WTC11 (cell line): Measurements from ENCODE around the gene SBF1. TPM values are rescaled to one million over a fixed set of nuclear protein-coding genes. Genes with fewer than 3 reads are reported as not detected.

Experiments used
- ATAC-seq: fragments of 200-7000 bp; cut with Tn5 transposase; 2 replicates; pipeline ENCODE4 v1.10.0; 2021; ENCODE audit warnings: mild to moderate bottlenecking, moderate library complexity
- CTCF ChIA-PET: fragments of 300-600 bp; sonication (Branson Sonifier 250); formaldehyde crosslinking; loops from one replicate; lab custom pipeline; 2021; ENCODE audit warnings: antibody characterized with exemption; lab: Charles Lee
- POLR2A ChIA-PET: fragments of 350-600 bp; sonication (Branson Sonifier 250); formaldehyde crosslinking; loops from one replicate; lab custom pipeline; 2021; ENCODE audit warnings: antibody characterized with exemption; lab: Charles Lee
- DNase-seq: peaks from one replicate; pipeline ENCODE4 v3.0.0; 2021; ENCODE audit warnings: low spot score
- H3K27ac Mint-ChIP-seq: 2 replicates; pipeline ENCODE4 v1.8.0; 2021; ENCODE audit warnings: mixed read lengths
- H3K27me3 Mint-ChIP-seq: 2 replicates; pipeline ENCODE4 v1.8.0; 2021; ENCODE audit warnings: low read depth, mild to moderate bottlenecking, moderate library complexity, mixed read lengths
- H3K36me3 Mint-ChIP-seq: 2 replicates; pipeline ENCODE4 v1.8.0; 2021; ENCODE audit warnings: mixed read lengths
- H3K4me1 Mint-ChIP-seq: 2 replicates; pipeline ENCODE4 v1.8.0; 2022; ENCODE audit warnings: mixed read lengths
- H3K4me3 Mint-ChIP-seq: 2 replicates; pipeline ENCODE4 v1.8.0; 2021; ENCODE audit warnings: mild to moderate bottlenecking, moderate library complexity, mixed read lengths
- H3K9me3 Mint-ChIP-seq: 2 replicates; pipeline ENCODE4 v1.8.0; 2021; ENCODE audit warnings: mixed read lengths
- ATF3 ChIP-seq: sonication (generic); formaldehyde crosslinking; conservative IDR thresholded peaks from 2 replicates; pipeline ENCODE4 v1.8.1; 2022; ENCODE audit warnings: mild to moderate bottlenecking, missing genetic modification reagents
- CBFB ChIP-seq: sonication (generic); formaldehyde crosslinking; IDR thresholded peaks from 2 replicates; pipeline ENCODE4 v1.8.1; 2022; ENCODE audit warnings: mild to moderate bottlenecking, low read depth, missing genetic modification reagents
- CDX4 ChIP-seq: fragments of 250-450 bp; sonication (Bioruptor Pico); IDR thresholded peaks from 2 replicates; pipeline ENCODE4 v1.9.0; 2021; ENCODE audit warnings: moderate library complexity, mild to moderate bottlenecking, inconsistent platforms, borderline replicate concordance
- FOXP1 ChIP-seq: sonication (generic); formaldehyde crosslinking; IDR thresholded peaks from 2 replicates; pipeline ENCODE4 v1.8.0; 2022; ENCODE audit warnings: missing genetic modification reagents, mild to moderate bottlenecking, moderate library complexity, borderline replicate concordance
- HMGA2 ChIP-seq: fragments of 250-450 bp; sonication (Bioruptor Pico); IDR thresholded peaks from 2 replicates; pipeline ENCODE4 v1.4.0; 2021; ENCODE audit warnings: mild to moderate bottlenecking, moderate library complexity
- IRF1 ChIP-seq: sonication (generic); formaldehyde crosslinking; IDR thresholded peaks from 2 replicates; pipeline ENCODE4 v1.8.0; 2023; ENCODE audit warnings: missing genetic modification reagents
- MLX ChIP-seq: sonication (generic); formaldehyde crosslinking; IDR thresholded peaks from 2 replicates; pipeline ENCODE4 v1.8.1; 2023; ENCODE audit warnings: mild to moderate bottlenecking, missing genetic modification reagents, moderate library complexity
- MYBL2 ChIP-seq: sonication (generic); formaldehyde crosslinking; IDR thresholded peaks from 2 replicates; pipeline ENCODE4 v1.8.1; 2023; ENCODE audit warnings: mild to moderate bottlenecking, moderate library complexity, missing genetic modification reagents
- PREB ChIP-seq: sonication (generic); formaldehyde crosslinking; IDR thresholded peaks from 2 replicates; pipeline ENCODE4 v1.8.1; 2022; ENCODE audit warnings: mild to moderate bottlenecking, missing genetic modification reagents, moderate library complexity, borderline replicate concordance
- RORB ChIP-seq: fragments of 250-450 bp; sonication (Bioruptor Pico); IDR thresholded peaks from 2 replicates; pipeline ENCODE4 v1.9.0; 2021; ENCODE audit warnings: mild to moderate bottlenecking
- SMAD4 ChIP-seq: sonication (generic); formaldehyde crosslinking; IDR thresholded peaks from 2 replicates; pipeline ENCODE4 v1.8.0; 2022; ENCODE audit warnings: mild to moderate bottlenecking, missing genetic modification reagents
- USF2 ChIP-seq: sonication (generic); formaldehyde crosslinking; IDR thresholded peaks from 2 replicates; pipeline ENCODE4 v1.8.1; 2023; ENCODE audit warnings: mild to moderate bottlenecking, missing genetic modification reagents, moderate library complexity
- ZNF219 ChIP-seq: sonication (generic); formaldehyde crosslinking; IDR thresholded peaks from 2 replicates; pipeline ENCODE4 v1.8.0; 2023; ENCODE audit warnings: missing genetic modification reagents, mild to moderate bottlenecking, borderline replicate concordance
- ZNF263 ChIP-seq: sonication (generic); formaldehyde crosslinking; IDR thresholded peaks from 2 replicates; pipeline ENCODE4 v1.8.1; 2022; ENCODE audit warnings: low read depth, mild to moderate bottlenecking, moderate library complexity, missing genetic modification reagents
- ZNF425 ChIP-seq: fragments of 250-450 bp; sonication (Bioruptor Pico); conservative IDR thresholded peaks from 2 replicates; pipeline ENCODE4 v1.9.0; 2021; ENCODE audit warnings: mild to moderate bottlenecking
- total RNA-seq: library from RNA; stranded (reverse); gene quantifications from 3 replicates; pipeline ENCODE4 v1.2.3, GENCODE V29; 2021
- TF ChIP-seq, protein P1 (sequence below): sonication (generic); formaldehyde crosslinking; IDR thresholded peaks from 2 replicates; pipeline ENCODE4 v1.8.1; 2022; ENCODE audit warnings: low read depth, mild to moderate bottlenecking, moderate library complexity, missing genetic modification reagents, borderline replicate concordance
- TF ChIP-seq, protein P2 (sequence below): sonication (generic); formaldehyde crosslinking; IDR thresholded peaks from 2 replicates; pipeline ENCODE4 v1.8.1; 2023; ENCODE audit warnings: mild to moderate bottlenecking, moderate library complexity, missing genetic modification reagents
- TF ChIP-seq, protein P3 (sequence below): sonication (generic); formaldehyde crosslinking; IDR thresholded peaks from 2 replicates; pipeline ENCODE4 v1.8.1; 2022; ENCODE audit warnings: mild to moderate bottlenecking, moderate library complexity, missing genetic modification reagents

The SBF1 gene
- total RNA-seq, 1 experiment from 2014 or later: 108 TPM

GRCh38 chr22:50401907-50402306, 72.9 kb downstream of the SBF1 start:
- H3K27ac Mint-ChIP-seq: no peak overlapping the region
- H3K4me1 Mint-ChIP-seq: peaks cover 9% of the 10 kb centered on the region
- TF ChIP-seq CDX4 (CRISPR knock-in tag): no peak
- no peak overlapping the region for H3K4me3 Mint-ChIP-seq
- CTCF ChIA-PET: no interaction called here
- ATAC-seq: no peak
- H3K9me3 Mint-ChIP-seq: no peaks in the 10 kb centered on the region
- POLR2A ChIA-PET: no interaction called here
- no peaks in the 10 kb centered on the region for H3K27me3 Mint-ChIP-seq
- no peak for DNase-seq
- H3K36me3 Mint-ChIP-seq: peaks cover 12% of the 10 kb centered on the region

- no peak for TF ChIP-seq USF2 (CRISPR knock-in tag)
- no peak for TF ChIP-seq IRF1 (CRISPR knock-in tag)
- TF ChIP-seq ATF3 (CRISPR knock-in tag): no peak
- no peak for TF ChIP-seq ZNF219 (CRISPR knock-in tag)
- TF ChIP-seq RORB (CRISPR knock-in tag): no peak
- no peak for TF ChIP-seq PREB (CRISPR knock-in tag)
- TF ChIP-seq, protein P1, sequence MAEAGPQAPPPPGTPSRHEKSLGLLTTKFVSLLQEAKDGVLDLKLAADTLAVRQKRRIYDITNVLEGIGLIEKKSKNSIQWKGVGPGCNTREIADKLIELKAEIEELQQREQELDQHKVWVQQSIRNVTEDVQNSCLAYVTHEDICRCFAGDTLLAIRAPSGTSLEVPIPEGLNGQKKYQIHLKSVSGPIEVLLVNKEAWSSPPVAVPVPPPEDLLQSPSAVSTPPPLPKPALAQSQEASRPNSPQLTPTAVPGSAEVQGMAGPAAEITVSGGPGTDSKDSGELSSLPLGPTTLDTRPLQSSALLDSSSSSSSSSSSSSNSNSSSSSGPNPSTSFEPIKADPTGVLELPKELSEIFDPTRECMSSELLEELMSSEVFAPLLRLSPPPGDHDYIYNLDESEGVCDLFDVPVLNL: no peak
- TF ChIP-seq MYBL2: no peak
- TF ChIP-seq, protein P2, sequence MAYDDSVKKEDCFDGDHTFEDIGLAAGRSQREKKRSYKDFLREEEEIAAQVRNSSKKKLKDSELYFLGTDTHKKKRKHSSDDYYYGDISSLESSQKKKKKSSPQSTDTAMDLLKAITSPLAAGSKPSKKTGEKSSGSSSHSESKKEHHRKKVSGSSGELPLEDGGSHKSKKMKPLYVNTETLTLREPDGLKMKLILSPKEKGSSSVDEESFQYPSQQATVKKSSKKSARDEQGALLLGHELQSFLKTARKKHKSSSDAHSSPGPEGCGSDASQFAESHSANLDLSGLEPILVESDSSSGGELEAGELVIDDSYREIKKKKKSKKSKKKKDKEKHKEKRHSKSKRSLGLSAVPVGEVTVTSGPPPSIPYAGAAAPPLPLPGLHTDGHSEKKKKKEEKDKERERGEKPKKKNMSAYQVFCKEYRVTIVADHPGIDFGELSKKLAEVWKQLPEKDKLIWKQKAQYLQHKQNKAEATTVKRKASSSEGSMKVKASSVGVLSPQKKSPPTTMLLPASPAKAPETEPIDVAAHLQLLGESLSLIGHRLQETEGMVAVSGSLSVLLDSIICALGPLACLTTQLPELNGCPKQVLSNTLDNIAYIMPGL: no peak
- no peak for TF ChIP-seq HMGA2 (CRISPR knock-in tag)
- TF ChIP-seq MLX (CRISPR knock-in tag): no peak
- TF ChIP-seq SMAD4 (CRISPR knock-in tag): no peak
- TF ChIP-seq CBFB (CRISPR knock-in tag): no peak
- TF ChIP-seq, protein P3, sequence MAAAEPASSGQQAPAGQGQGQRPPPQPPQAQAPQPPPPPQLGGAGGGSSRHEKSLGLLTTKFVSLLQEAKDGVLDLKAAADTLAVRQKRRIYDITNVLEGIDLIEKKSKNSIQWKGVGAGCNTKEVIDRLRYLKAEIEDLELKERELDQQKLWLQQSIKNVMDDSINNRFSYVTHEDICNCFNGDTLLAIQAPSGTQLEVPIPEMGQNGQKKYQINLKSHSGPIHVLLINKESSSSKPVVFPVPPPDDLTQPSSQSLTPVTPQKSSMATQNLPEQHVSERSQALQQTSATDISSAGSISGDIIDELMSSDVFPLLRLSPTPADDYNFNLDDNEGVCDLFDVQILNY (CRISPR knock-in tag): no peak
- no peak for TF ChIP-seq FOXP1
- TF ChIP-seq ZNF425: no peak
- TF ChIP-seq ZNF263 (CRISPR knock-in tag): no peak
- no peak overlapping the region for H3K4me3 Mint-ChIP-seq
- H3K36me3 Mint-ChIP-seq: peaks cover 7% of the 10 kb centered on the region
- no peak for DNase-seq
- H3K9me3 Mint-ChIP-seq: no peaks in the 10 kb centered on the region
- ChIA-PET POLR2A (no interaction called here), CTCF (no interaction called here)
- no peak overlapping the region for H3K27ac Mint-ChIP-seq
- peaks cover 15% of the 10 kb centered on the region for H3K4me1 Mint-ChIP-seq
- no peak for ATAC-seq
- H3K27me3 Mint-ChIP-seq: no peaks in the 10 kb centered on the region
Measured at GRCh38 chr22:50400931-50401330, 73.9 kb downstream of the SBF1 start.
